ENCODE measurements around the gene PLAAT5. TPM values are rescaled to one million over a fixed set of nuclear protein-coding genes. Genes with fewer than 3 reads are reported as not detected.

The PLAAT5 gene
- total and polyA plus RNA-seq, 2 of the 4 experiments (the other 2 are of a cell fraction): not detected

DNA sequence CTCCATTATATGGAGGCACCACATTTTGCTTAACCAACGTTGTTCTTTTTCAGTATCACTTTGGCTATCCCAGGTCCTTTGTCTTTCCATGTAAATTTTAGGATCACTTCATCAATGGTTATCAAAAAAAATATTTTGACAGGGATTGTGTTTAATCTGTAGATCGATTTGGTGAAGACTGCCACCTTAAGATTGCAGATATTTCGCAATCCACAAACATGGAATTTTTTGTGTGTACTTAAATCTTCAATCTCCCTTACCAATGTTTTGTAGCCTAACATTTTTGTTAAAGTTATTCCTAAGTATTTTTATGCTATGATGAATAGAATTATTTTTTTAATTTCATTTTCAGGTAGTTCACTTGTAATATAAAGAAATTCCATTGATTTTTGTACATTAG lies 18.6 kb downstream of the PLAAT5 start:
- no TSS peak for BruUV-seq (replicated peaks)
- H3K36me3 ChIP-seq (ENCODE audit: control insufficient read depth, insufficient read depth, low read length): no peaks in the 10 kb centered on the region
- no peak overlapping the region for H3K23ac ChIP-seq (ENCODE audit: low read depth, low read length)
- DNase-seq (no peak), ATAC-seq (ENCODE audit: low read depth) (no peak)
- no peak overlapping the region for H3K4ac ChIP-seq (ENCODE audit: low read depth, low read length)
- no peak overlapping the region for H3K27ac ChIP-seq (ENCODE audit: insufficient read depth, low read length)
- H3K27me3 ChIP-seq (ENCODE audit: control insufficient read depth, insufficient read depth, low read length): no peaks in the 10 kb centered on the region; the same call in none of the 2 replicates
- H4K5ac ChIP-seq (ENCODE audit: low read depth, low read length): no peak overlapping the region
- intact Hi-C loops (cut with micrococcal nuclease) (no loop called here), in situ Hi-C loops (cut with MboI; ENCODE audit: low sequenced_read_pairs) (no loop called here), dilution Hi-C loops (cut with HindIII; ENCODE audit: low sequenced_read_pairs, unreplicated experiment) (no loop called here)
- no peaks in the 10 kb centered on the region for H3K9me3 ChIP-seq (ENCODE audit: control insufficient read depth, insufficient read depth, low read length)
- H3K4me1 ChIP-seq (ENCODE audit: control insufficient read depth, insufficient read depth, low read length): no peaks in the 10 kb centered on the region
- no peaks in the 10 kb centered on the region for H3K9me1 ChIP-seq (ENCODE audit: insufficient read depth, low read length)
- H3K9ac ChIP-seq (ENCODE audit: low read depth, low read length): no peak overlapping the region
- H3K14ac ChIP-seq (replicated peaks; ENCODE audit: low read depth, low read length): no peak overlapping the region
- POLR2A ChIA-PET (ENCODE audit: unreplicated experiment): no interaction called here
- H3K4me2 ChIP-seq (ENCODE audit: low read depth, low read length): no peak overlapping the region
- no peak overlapping the region for H4K8ac ChIP-seq (ENCODE audit: low read depth in 2 of 2, low read length in 2 of 2)
- H3K18ac ChIP-seq (ENCODE audit: low read depth, low read length): no peak overlapping the region
- no peaks in the 10 kb centered on the region for H4K20me1 ChIP-seq (ENCODE audit: insufficient read depth, low read length)
- H2BK20ac ChIP-seq (ENCODE audit: low read depth, low read length): no peak overlapping the region
- H2BK15ac ChIP-seq (ENCODE audit: low read depth, low read length): no peak overlapping the region
- CTCF ChIA-PET: no interaction called here
- H2AK5ac ChIP-seq (ENCODE audit: low read depth, low read length): no peak overlapping the region
- no peak overlapping the region for H2BK5ac ChIP-seq (ENCODE audit: low read depth, low read length, poor library complexity, severe bottlenecking)
- no peak overlapping the region for H3K4me3 ChIP-seq (ENCODE audit: insufficient read depth, low read depth, low read length)
- no CpG with 5 or more reads among the region's 3 CpGs for WGBS, 2 experiments (ENCODE audit: extremely low coverage in 2 of 2, insufficient read length in 1 of 2)
- no peak overlapping the region for H2AK9ac ChIP-seq (replicated peaks; ENCODE audit: low read depth, low read length, poor library complexity)
- no peak overlapping the region for H2AFZ ChIP-seq (replicated peaks; ENCODE audit: low read length, poor library complexity)
- no peak overlapping the region for H4K91ac ChIP-seq (ENCODE audit: insufficient read depth, low read depth, low read length)
- TF ChIP-seq, protein P1, sequence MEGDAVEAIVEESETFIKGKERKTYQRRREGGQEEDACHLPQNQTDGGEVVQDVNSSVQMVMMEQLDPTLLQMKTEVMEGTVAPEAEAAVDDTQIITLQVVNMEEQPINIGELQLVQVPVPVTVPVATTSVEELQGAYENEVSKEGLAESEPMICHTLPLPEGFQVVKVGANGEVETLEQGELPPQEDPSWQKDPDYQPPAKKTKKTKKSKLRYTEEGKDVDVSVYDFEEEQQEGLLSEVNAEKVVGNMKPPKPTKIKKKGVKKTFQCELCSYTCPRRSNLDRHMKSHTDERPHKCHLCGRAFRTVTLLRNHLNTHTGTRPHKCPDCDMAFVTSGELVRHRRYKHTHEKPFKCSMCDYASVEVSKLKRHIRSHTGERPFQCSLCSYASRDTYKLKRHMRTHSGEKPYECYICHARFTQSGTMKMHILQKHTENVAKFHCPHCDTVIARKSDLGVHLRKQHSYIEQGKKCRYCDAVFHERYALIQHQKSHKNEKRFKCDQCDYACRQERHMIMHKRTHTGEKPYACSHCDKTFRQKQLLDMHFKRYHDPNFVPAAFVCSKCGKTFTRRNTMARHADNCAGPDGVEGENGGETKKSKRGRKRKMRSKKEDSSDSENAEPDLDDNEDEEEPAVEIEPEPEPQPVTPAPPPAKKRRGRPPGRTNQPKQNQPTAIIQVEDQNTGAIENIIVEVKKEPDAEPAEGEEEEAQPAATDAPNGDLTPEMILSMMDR (conservative IDR thresholded peaks at IDR 0.05; ENCODE audit: low read depth, low read length): no peak
- TF ChIP-seq CEBPB (IDR thresholded peaks at IDR 0.05; ENCODE audit: low read depth, low read length): peak; percentile 91
- H3K79me1 ChIP-seq (ENCODE audit: low read depth in 1 of 2, low read length in 2 of 2): no peaks in the 10 kb centered on the region
- no peak overlapping the region for H2BK120ac ChIP-seq (ENCODE audit: low read depth, low read length)
- H3K56ac ChIP-seq (ENCODE audit: extremely low read depth, insufficient read depth, low read length): no peak overlapping the region
